Tibial nerve (tissue), 4 donors: Measurements from ENCODE around the gene JARID2.

Experiments used
- CTCF ChIP-seq, 5 experiments: fragments of 200-600 bp in 3 of 5; fragments of 450-650 bp in 2 of 5; sonication (generic) in 3 of 5; IDR thresholded peaks; one replicate each; pipeline ENCODE4 v1.5.1; 2016 to 2019; ENCODE audit warnings: antibody characterized with exemption in 5 of 5, mild to moderate bottlenecking in 3 of 5, moderate library complexity in 2 of 5
- EP300 ChIP-seq, 2 donors: sonication (generic); formaldehyde crosslinking; IDR thresholded peaks; one replicate each; pipeline ENCODE4 v1.6.1; 2017; ENCODE audit warnings: antibody characterized with exemption in 2 of 2, mild to moderate bottlenecking in 1 of 2
- POLR2A ChIP-seq, 2 donors: fragments of 450-650 bp; IDR thresholded peaks; one replicate each; pipeline ENCODE4 v1.6.1; 2017; ENCODE audit warnings: antibody characterized with exemption in 2 of 2, mild to moderate bottlenecking in 2 of 2, moderate library complexity in 2 of 2

DNA sequence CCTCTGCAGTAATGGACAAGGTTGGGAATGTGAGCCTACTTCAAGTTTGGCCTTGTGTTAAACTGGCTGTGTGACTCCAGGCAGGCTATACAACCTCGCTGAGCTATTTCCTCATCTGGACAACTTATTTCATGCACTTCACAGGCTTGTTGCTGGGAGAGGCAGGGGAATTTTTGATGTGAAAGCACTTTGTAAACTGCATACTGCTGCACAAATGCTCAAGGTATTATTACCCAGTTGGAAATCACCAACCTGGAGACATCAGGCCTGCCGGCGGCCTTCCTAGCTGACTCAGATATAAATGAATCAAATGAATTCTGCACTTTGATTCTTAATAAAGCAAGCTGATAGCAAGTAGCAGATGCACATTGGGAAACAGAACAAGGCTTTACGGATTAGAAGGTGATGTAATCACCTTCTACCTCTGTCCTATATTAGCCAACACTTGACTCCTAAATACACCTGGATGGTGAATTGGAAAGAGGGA, 10.1 kb downstream of the JARID2 start:
- TF ChIP-seq CTCF (IDR thresholded peaks at IDR 0.05) (no peak), POLR2A (IDR thresholded peaks at IDR 0.05) (no peak), EP300 (IDR thresholded peaks at IDR 0.05) (no peak)
